Central memory CD8-positive, alpha-beta T cell (primary cell): ENCODE results near the gene MBNL2.

Source experiments
- ATAC-seq: fragments of 150-1000 bp; cut with Tn5 transposase; replicated peaks from 2 replicates; pipeline ENCODE4 v1.10.0; 2022; ENCODE audit warnings: mild to moderate bottlenecking, moderate FRiP score, moderate number of reproducible peaks; ENCODE audit not compliant: poor library complexity, severe bottlenecking; ENCODE audit errors: extremely low read depth
- DNase-seq, 2 donors: peaks; one replicate each; pipeline ENCODE4 v3.0.0; 2021; ENCODE audit warnings: low spot score in 2 of 2
- H3K27ac Mint-ChIP-seq: one replicate; pipeline ENCODE4 v1.8.0; 2022; ENCODE audit warnings: low read depth, mild to moderate bottlenecking, moderate library complexity, mixed read lengths
- H3K27me3 Mint-ChIP-seq: one replicate; pipeline ENCODE4 v1.8.0; 2022; ENCODE audit warnings: mixed read lengths
- H3K36me3 Mint-ChIP-seq: one replicate; pipeline ENCODE4 v1.8.0; 2022; ENCODE audit warnings: mild to moderate bottlenecking, moderate library complexity, mixed read lengths; ENCODE audit not compliant: insufficient read depth
- H3K4me1 Mint-ChIP-seq: one replicate; pipeline ENCODE4 v1.8.0; 2022; ENCODE audit warnings: mixed read lengths
- H3K4me3 Mint-ChIP-seq: one replicate; pipeline ENCODE4 v1.8.0; 2022; ENCODE audit warnings: mild to moderate bottlenecking, moderate library complexity, mixed read lengths
- H3K9me3 Mint-ChIP-seq: one replicate; pipeline ENCODE4 v1.8.0; 2022; ENCODE audit warnings: mixed read lengths

The MBNL2 gene

DNA sequence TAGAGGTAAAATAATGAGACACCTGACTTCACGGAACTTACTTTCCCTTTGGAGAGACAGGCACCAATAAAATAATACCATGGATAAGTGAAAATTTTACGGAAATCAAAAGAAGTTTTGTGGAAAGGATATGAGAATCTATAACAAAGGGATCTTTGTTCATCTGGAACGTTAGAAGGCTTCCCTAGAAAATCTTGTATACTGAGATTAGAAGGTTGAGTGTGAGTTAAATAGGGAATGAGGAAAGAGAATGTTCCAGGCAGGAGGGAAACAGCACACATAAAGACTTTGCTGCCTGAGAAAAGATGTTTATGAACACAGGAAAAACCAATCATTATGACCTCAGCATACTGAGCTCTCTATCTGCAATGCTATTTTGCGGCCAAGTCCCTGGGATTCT is 192.3 kb downstream of the MBNL2 start:
- H3K4me1 Mint-ChIP-seq, result no peaks in the 10 kb centered on the region
- H3K27ac Mint-ChIP-seq, result no peak overlapping the region

DNA sequence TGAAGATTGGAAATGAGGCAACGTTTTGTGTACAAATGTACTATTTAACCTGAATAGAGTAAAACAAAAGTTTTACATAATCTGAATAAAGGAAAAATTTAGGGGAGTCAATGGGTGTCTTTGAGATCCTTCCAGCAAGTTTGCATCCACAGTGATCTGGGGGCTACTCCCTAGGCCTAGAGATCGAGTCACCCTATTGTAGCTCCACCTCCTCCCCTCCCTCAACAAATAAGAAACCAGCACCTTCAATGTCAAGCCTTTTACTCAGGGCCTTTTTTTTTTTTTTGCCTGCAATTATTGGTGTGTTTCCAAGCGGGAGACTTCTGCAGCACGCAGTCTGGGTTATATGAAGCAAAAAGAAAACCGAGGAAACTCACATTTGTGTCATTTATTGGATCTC is 195.6 kb downstream of the MBNL2 start:
- no peak for ATAC-seq
- no peak overlapping the region for H3K4me3 Mint-ChIP-seq
- peaks cover 48% of the 10 kb centered on the region for H3K27me3 Mint-ChIP-seq
- no peak overlapping the region for H3K27ac Mint-ChIP-seq
- H3K36me3 Mint-ChIP-seq, result no peaks in the 10 kb centered on the region
- no peaks in the 10 kb centered on the region for H3K9me3 Mint-ChIP-seq
- H3K4me1 Mint-ChIP-seq, result no peaks in the 10 kb centered on the region
- DNase-seq, result no peak

More for the DNA sequence above, 192.3 kb downstream of the MBNL2 start:
- Mint-ChIP-seq H3K36me3 (no peaks in the 10 kb centered on the region), H3K27me3 (peaks cover 26% of the 10 kb centered on the region), H3K4me3 (no peak overlapping the region), H3K9me3 (no peaks in the 10 kb centered on the region)
- DNase-seq (no peak), ATAC-seq (no peak)

- Mint-ChIP-seq H3K9me3 (no peaks in the 10 kb centered on the region), H3K4me3 (no peak overlapping the region), H3K27ac (no peak overlapping the region), H3K27me3 (peaks cover 63% of the 10 kb centered on the region), H3K4me1 (no peaks in the 10 kb centered on the region), H3K36me3 (no peaks in the 10 kb centered on the region)
- ATAC-seq, result no peak
- no peak for DNase-seq
Measured at GRCh38 chr13:97422118-97423054, 200.3 kb downstream of the MBNL2 start.

- H3K36me3 Mint-ChIP-seq, result no peaks in the 10 kb centered on the region
- peaks cover 54% of the 10 kb centered on the region for H3K27me3 Mint-ChIP-seq
- no peak overlapping the region for H3K27ac Mint-ChIP-seq
- no peak for DNase-seq
- H3K4me1 Mint-ChIP-seq, result no peaks in the 10 kb centered on the region
- no peaks in the 10 kb centered on the region for H3K9me3 Mint-ChIP-seq
- no peak overlapping the region for H3K4me3 Mint-ChIP-seq
- no peak for ATAC-seq
Measured at GRCh38 chr13:97423300-97424045, 201.3 kb downstream of the MBNL2 start.

DNA sequence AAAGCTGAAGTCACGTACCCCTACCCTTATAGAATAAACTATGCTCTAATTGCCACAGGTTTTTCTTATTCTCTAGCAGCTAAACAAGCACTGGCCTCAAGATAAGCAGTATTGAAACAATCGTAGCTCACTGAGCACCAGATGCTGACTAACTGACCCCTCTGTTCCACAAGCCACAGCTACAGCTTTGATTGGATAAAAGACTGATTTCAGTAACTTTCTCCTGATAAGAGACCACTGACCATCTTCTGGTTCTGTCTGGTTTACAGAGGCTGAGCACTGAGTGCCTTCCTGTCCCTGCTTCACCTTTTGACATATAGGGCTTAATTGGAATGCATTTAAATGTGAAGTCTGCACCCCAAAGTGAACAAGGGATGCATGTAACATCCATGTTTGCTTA is 203.5 kb downstream of the MBNL2 start:
- Mint-ChIP-seq H3K27me3 (peaks cover 33% of the 10 kb centered on the region), H3K27ac (no peak overlapping the region), H3K4me3 (no peak overlapping the region), H3K9me3 (no peaks in the 10 kb centered on the region), H3K36me3 (no peaks in the 10 kb centered on the region), H3K4me1 (no peaks in the 10 kb centered on the region)
- no peak for DNase-seq
- ATAC-seq, result no peak

- peaks cover 2% of the 10 kb centered on the region for H3K4me1 Mint-ChIP-seq
- no peak for DNase-seq
- no peak for ATAC-seq
- no peaks in the 10 kb centered on the region for H3K36me3 Mint-ChIP-seq
- H3K4me3 Mint-ChIP-seq, result no peak overlapping the region
- no peaks in the 10 kb centered on the region for H3K9me3 Mint-ChIP-seq
- peaks cover 23% of the 10 kb centered on the region for H3K27me3 Mint-ChIP-seq
- H3K27ac Mint-ChIP-seq, result no peak overlapping the region
Measured at GRCh38 chr13:97426695-97427094, 204.6 kb downstream of the MBNL2 start.

- Mint-ChIP-seq H3K27me3 (peaks cover 9% of the 10 kb centered on the region), H3K4me3 (no peak overlapping the region), H3K9me3 (no peaks in the 10 kb centered on the region), H3K27ac (no peak overlapping the region), H3K36me3 (peaks cover 17% of the 10 kb centered on the region), H3K4me1 (peaks cover 15% of the 10 kb centered on the region)
- ATAC-seq (no peak), DNase-seq (no peak)
Measured at GRCh38 chr13:97429681-97430081, 207.5 kb downstream of the MBNL2 start.

- Mint-ChIP-seq H3K9me3 (no peaks in the 10 kb centered on the region), H3K4me3 (no peak overlapping the region), H3K36me3 (peaks cover 20% of the 10 kb centered on the region), H3K4me1 (peaks cover 19% of the 10 kb centered on the region), H3K27ac (no peak overlapping the region), H3K27me3 (peaks cover 9% of the 10 kb centered on the region)
- no peak for ATAC-seq
- DNase-seq, result no peak
Measured at GRCh38 chr13:97430296-97430695, 208.2 kb downstream of the MBNL2 start.

DNA sequence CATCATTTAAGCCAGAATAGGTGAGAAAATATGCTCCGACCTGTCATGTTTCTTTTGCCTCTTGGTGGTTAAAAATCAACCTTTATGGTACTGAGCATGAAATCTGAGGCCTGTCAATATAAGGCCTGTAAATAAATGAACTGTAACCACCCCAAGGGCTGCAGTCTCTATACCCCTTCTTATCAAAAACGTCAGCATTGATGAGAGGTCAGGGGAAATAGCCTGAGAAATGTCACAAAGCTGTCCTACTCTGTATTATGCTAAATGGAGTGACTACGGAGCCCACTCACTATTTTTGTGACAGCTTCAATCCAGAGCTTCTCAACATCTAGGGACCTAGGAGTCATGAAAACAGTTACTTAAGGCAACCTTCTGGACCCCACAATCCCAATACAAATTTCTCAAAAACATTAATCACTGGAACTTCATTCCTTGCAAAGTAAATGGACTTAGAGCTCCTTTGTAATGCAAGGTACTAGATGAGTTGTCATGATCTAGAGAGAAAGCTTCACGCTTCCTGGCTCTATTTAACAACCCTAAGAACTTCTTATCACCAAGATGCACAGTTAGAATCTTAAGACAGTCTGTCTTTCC is 209.1 kb downstream of the MBNL2 start:
- ATAC-seq (no peak), DNase-seq (no peak)
- H3K9me3 Mint-ChIP-seq, result no peaks in the 10 kb centered on the region
- H3K27me3 Mint-ChIP-seq, result peaks cover 2% of the 10 kb centered on the region
- peaks cover 20% of the 10 kb centered on the region for H3K36me3 Mint-ChIP-seq
- no peak overlapping the region for H3K4me3 Mint-ChIP-seq
- H3K27ac Mint-ChIP-seq, result no peak overlapping the region
- H3K4me1 Mint-ChIP-seq, result peaks cover 28% of the 10 kb centered on the region

DNA sequence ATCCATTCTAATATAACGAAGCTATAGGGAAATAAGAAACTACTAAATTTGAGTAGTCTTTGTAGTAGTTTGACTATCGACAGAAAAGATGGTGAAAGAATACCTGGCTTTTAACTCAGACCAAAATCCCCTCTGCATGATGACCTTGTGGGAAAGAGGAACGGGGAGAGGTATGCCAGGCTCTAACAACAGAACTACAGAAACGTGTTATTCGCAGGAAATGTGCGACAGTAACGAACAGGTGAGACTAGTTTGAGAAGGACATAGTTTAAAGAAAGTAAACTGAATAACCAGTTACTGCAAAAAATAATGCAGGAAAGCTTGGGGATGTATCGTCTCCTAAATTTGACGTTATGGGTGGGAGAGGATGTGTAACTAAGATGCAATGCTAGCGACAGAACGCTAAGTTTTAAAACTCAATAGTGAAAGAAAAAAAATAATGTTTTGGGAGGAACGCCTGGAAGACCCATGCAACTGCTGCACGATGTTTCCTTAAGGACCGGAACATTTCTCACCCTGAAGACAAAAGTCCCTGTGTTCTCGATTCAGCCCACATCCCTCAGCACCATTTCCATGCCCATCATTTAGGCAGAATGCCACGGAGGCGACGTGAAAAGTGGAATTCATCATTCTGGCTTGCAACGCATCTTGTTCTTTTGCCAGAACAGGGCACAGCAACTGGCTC is 210.2 kb downstream of the MBNL2 start:
- ATAC-seq, result no peak
- Mint-ChIP-seq H3K9me3 (no peaks in the 10 kb centered on the region), H3K4me3 (peak overlapping the region; percentile 84), H3K27me3 (no peaks in the 10 kb centered on the region), H3K27ac (peak overlapping the region; percentile 98), H3K36me3 (peaks cover 20% of the 10 kb centered on the region), H3K4me1 (peaks cover 34% of the 10 kb centered on the region)
- DNase-seq, result no peak

- peaks cover 34% of the 10 kb centered on the region for H3K4me1 Mint-ChIP-seq
- H3K27ac Mint-ChIP-seq, result peak overlapping the region; percentile 98
Measured at GRCh38 chr13:97432917-97433726, 211.0 kb downstream of the MBNL2 start.

More at GRCh38 chr13:97432917-97433726, 211.0 kb downstream of the MBNL2 start:
- peak; percentile 84 for ATAC-seq
- peak; percentile 99 to 100 for DNase-seq
- H3K9me3 Mint-ChIP-seq, result no peaks in the 10 kb centered on the region
- peak overlapping the region; percentile 84 for H3K4me3 Mint-ChIP-seq
- no peaks in the 10 kb centered on the region for H3K27me3 Mint-ChIP-seq
- peaks cover 20% of the 10 kb centered on the region for H3K36me3 Mint-ChIP-seq
